B cell (primary cell): ENCODE results near the gene ENOPH1. TPM values are rescaled to one million over a fixed set of nuclear protein-coding genes. Genes with fewer than 3 reads are reported as not detected.
"Not testable (repeated sequence)": the region's sequence is repeated elsewhere in the genome, so short reads cannot be mapped to it uniquely, and the experiment has no call there.

Source experiments
- ATAC-seq: fragments of 200-7000 bp; cut with Tn5 transposase; one replicate; pipeline ENCODE4 v1.10.0; 2021; ENCODE audit warnings: low read depth, mild to moderate bottlenecking, moderate number of reproducible peaks, moderate library complexity
- CTCF ChIA-PET: fragments of 350-600 bp; sonication (Branson Sonifier 250); formaldehyde crosslinking; loops from one replicate; lab custom pipeline; 2021; ENCODE audit warnings: antibody characterized with exemption, inconsistent platforms; lab: Charles Lee
- POLR2A ChIA-PET: fragments of 350-600 bp; sonication (Branson Sonifier 250); formaldehyde crosslinking; loops from one replicate; lab custom pipeline; 2021; ENCODE audit warnings: antibody characterized with exemption; lab: Charles Lee
- DNase-seq: peaks from one replicate; pipeline ENCODE4 v3.0.0; 2013
- H2AFZ ChIP-seq: 2 replicates; pipeline ENCODE4 v1.6.1; 2012; ENCODE audit warnings: mild to moderate bottlenecking, low read depth, low read length; ENCODE audit not compliant: insufficient read depth, poor library complexity, severe bottlenecking
- H3K27ac ChIP-seq, 2 donors: 1 replicate in 1 of 2; 2 replicates in 1 of 2; pipeline ENCODE4 v1.5.1; 2012 to 2013; ENCODE audit warnings: low read length in 2 of 2, mild to moderate bottlenecking in 2 of 2, moderate library complexity in 1 of 2
- H3K27me3 ChIP-seq, 4 experiments: fragments of 200-600 bp in 1 of 4; sonication (generic) in 1 of 4; replicated peaks in 1 of 4; 1 replicate in 2 of 4; 2 replicates in 2 of 4; pipeline versions ENCODE4 v1.6.1 to v1.7.0; 2013 to 2016; ENCODE audit warnings: low read length in 3 of 4, mild to moderate bottlenecking in 2 of 4, mixed read lengths in 1 of 4, moderate library complexity in 1 of 4; ENCODE audit not compliant: insufficient read depth in 4 of 4, control insufficient read depth in 3 of 4; ENCODE audit errors: control extremely low read depth in 1 of 4
- H3K36me3 ChIP-seq, 2 experiments: replicated peaks in 1 of 2; 1 replicate in 1 of 2; 2 replicates in 1 of 2; pipeline versions ENCODE4 v1.6.1 to v1.7.1; 2013; ENCODE audit warnings: low read length in 1 of 2; ENCODE audit not compliant: insufficient read depth in 2 of 2, control insufficient read depth in 1 of 2; ENCODE audit errors: control extremely low read depth in 1 of 2, extremely low read depth in 1 of 2
- H3K4me1 ChIP-seq, 2 donors: fragments of 200-600 bp in 1 of 2; sonication (generic) in 1 of 2; 1 replicate in 1 of 2; 2 replicates in 1 of 2; pipeline versions ENCODE4 v1.5.1 to v1.6.1; 2013 to 2017; ENCODE audit warnings: low read length in 2 of 2; ENCODE audit not compliant: control insufficient read depth in 2 of 2, insufficient read depth in 2 of 2
- H3K4me2 ChIP-seq: replicated peaks from 2 replicates; pipeline ENCODE3; 2012; ENCODE audit warnings: mild to moderate bottlenecking, low read depth, low read length; ENCODE audit not compliant: poor library complexity, severe bottlenecking
- H3K4me3 ChIP-seq, 5 experiments: fragments of 200-600 bp in 1 of 5; sonication (generic) in 1 of 5; 1 replicate in 3 of 5; 2 replicates in 2 of 5; pipeline versions ENCODE4 v1.5.1 to v1.7.0; 2011 to 2016; ENCODE audit warnings: low read length in 4 of 5, mild to moderate bottlenecking in 4 of 5, low read depth in 2 of 5, control low read depth in 1 of 5, moderate library complexity in 1 of 5; ENCODE audit not compliant: insufficient read depth in 1 of 5; ENCODE audit errors: control extremely low read depth in 1 of 5, extremely low read depth in 1 of 5
- H3K79me2 ChIP-seq: fragments of 200-600 bp; sonication (generic); one replicate; pipeline ENCODE4 v1.6.0; 2016; ENCODE audit warnings: low read length; ENCODE audit not compliant: control insufficient read depth, insufficient read depth
- H3K9ac ChIP-seq: fragments of 200-600 bp; sonication (generic); 2 replicates; pipeline ENCODE4 v1.6.1; 2017; ENCODE audit warnings: mild to moderate bottlenecking, low read length, moderate library complexity
- H3K9me3 ChIP-seq, 3 donors: one replicate each; pipeline versions ENCODE4 v1.6.1 to v1.7.1; 2013; ENCODE audit warnings: low read length in 2 of 3; ENCODE audit not compliant: control insufficient read depth in 2 of 3, insufficient read depth in 1 of 3; ENCODE audit errors: control extremely low read depth in 1 of 3
- H4K20me1 ChIP-seq: 2 replicates; pipeline ENCODE4 v1.6.0; 2012; ENCODE audit warnings: mild to moderate bottlenecking, low read length; ENCODE audit not compliant: insufficient read depth, control insufficient read depth, poor library complexity, severe bottlenecking
- H3K27ac Mint-ChIP-seq: one replicate; pipeline ENCODE4 v1.8.0; 2021; ENCODE audit warnings: mixed read lengths
- H3K27me3 Mint-ChIP-seq: one replicate; pipeline ENCODE4 v1.8.0; 2021; ENCODE audit warnings: mixed read lengths
- H3K4me1 Mint-ChIP-seq: one replicate; pipeline ENCODE4 v1.8.0; 2021; ENCODE audit warnings: mixed read lengths
- H3K4me3 Mint-ChIP-seq: one replicate; pipeline ENCODE4 v1.8.0; 2021; ENCODE audit warnings: mixed read lengths
- H3K9me3 Mint-ChIP-seq: one replicate; pipeline ENCODE4 v1.8.0; 2022; ENCODE audit warnings: mixed read lengths; ENCODE audit not compliant: insufficient read depth
- CTCF ChIP-seq: fragments of 200-600 bp; IDR thresholded peaks from one replicate; pipeline ENCODE4 v1.8.0; 2022; ENCODE audit warnings: antibody characterized with exemption, mild to moderate bottlenecking
- EZH2 ChIP-seq: IDR thresholded peaks from 2 replicates; pipeline ENCODE4 v1.6.1; 2012; ENCODE audit warnings: borderline replicate concordance, low read depth, mild to moderate bottlenecking, moderate library complexity, low read length; ENCODE audit not compliant: insufficient read depth, poor library complexity, severe bottlenecking
- WGBS: methylation state at CpG from one replicate; pipeline ENCODE4 v1.1.5; 2013; ENCODE audit warnings: missing lambda C conversion rate; ENCODE audit not compliant: insufficient coverage; 5-methylcytosine and 5-hydroxymethylcytosine counted together
- intact Hi-C: fragments of 100-400 bp; cut with micrococcal nuclease; formaldehyde crosslinking; loops from one replicate; pipeline ENCODE4 v1.10.0; 2022
- polyA plus RNA-seq: library from polyadenylated mRNA; depleted of rRNA; stranded (reverse); fragments of >200 nt; gene quantifications from 2 replicates; pipeline ENCODE4 v1.2.3, GENCODE V29; 2012
- total RNA-seq, 2 donors: library from RNA; stranded (reverse); fragments of 120-200 nt in 1 of 2; gene quantifications; 1 replicate in 1 of 2; 2 replicates in 1 of 2; pipeline versions ENCODE4 v1.2.3 to v1.2.4, GENCODE V29; 2013 to 2022

Gene ENOPH1
- total and polyA plus RNA-seq, 2 donors (not counting 1 experiment from before 2014, with no cell fraction given), result 10.9 to 20.2 TPM

GRCh38 chr4:82402196-82402775 lies 28.1 kb upstream of the ENOPH1 start:
- H3K4me1 ChIP-seq, result peaks cover 0 to 8% of the 10 kb centered on the region in 2 donors
- no peaks in the 10 kb centered on the region for H3K9me3 ChIP-seq
- Mint-ChIP-seq H3K4me3 (no peak overlapping the region), H3K27me3 (peaks cover 3% of the 10 kb centered on the region), H3K27ac (no peak overlapping the region), H3K9me3 (no peaks in the 10 kb centered on the region), H3K4me1 (peaks cover 5% of the 10 kb centered on the region)
- no peaks in the 10 kb centered on the region for H4K20me1 ChIP-seq
- H2AFZ ChIP-seq, result no peak overlapping the region
- 97% methylated on average over 12 of the region's 17 CpGs for WGBS
- intact Hi-C loops, result no loop called here
- no peaks in the 10 kb centered on the region for H3K36me3 ChIP-seq
- no peak overlapping the region for H3K4me3 ChIP-seq
- POLR2A ChIA-PET, result no interaction called here
- H3K9ac ChIP-seq, result no peak overlapping the region
- no peak overlapping the region for H3K4me2 ChIP-seq
- ATAC-seq (no peak), DNase-seq (no peak)
- no peaks in the 10 kb centered on the region for H3K79me2 ChIP-seq
- H3K27ac ChIP-seq, result no peak overlapping the region
- CTCF ChIA-PET, result no interaction called here
- TF ChIP-seq CTCF (no peak), EZH2 (no peak)
- no peaks in the 10 kb centered on the region for H3K27me3 ChIP-seq

- no peak for DNase-seq
- Histone ChIP-seq H3K27me3 (no peaks in the 10 kb centered on the region), H3K79me2 (no peaks in the 10 kb centered on the region), H3K4me2 (no peak overlapping the region), H3K4me3 (no peak overlapping the region), H2AFZ (no peak overlapping the region), H3K4me1 (peaks cover 0 to under 1% of the 10 kb centered on the region in 2 donors), H3K9me3 (no peaks in the 10 kb centered on the region), H4K20me1 (no peaks in the 10 kb centered on the region), H3K27ac (no peak overlapping the region), H3K9ac (no peak overlapping the region), H3K36me3 (no peaks in the 10 kb centered on the region)
- no peak for TF ChIP-seq EZH2
- no peak overlapping the region for H3K4me3 Mint-ChIP-seq
- ChIA-PET CTCF (no interaction called here), POLR2A (no interaction called here)
- no peaks in the 10 kb centered on the region for H3K9me3 Mint-ChIP-seq
- H3K27me3 Mint-ChIP-seq, result peaks cover 3% of the 10 kb centered on the region
- no peaks in the 10 kb centered on the region for H3K4me1 Mint-ChIP-seq
- H3K27ac Mint-ChIP-seq, result no peak overlapping the region
- intact Hi-C loops, result no loop called here
- no CpG with 5 or more reads among the region's 1 CpG for WGBS
- ATAC-seq, result no peak
Measured at GRCh38 chr4:82403725-82404124, 26.7 kb upstream of the ENOPH1 start.

DNA sequence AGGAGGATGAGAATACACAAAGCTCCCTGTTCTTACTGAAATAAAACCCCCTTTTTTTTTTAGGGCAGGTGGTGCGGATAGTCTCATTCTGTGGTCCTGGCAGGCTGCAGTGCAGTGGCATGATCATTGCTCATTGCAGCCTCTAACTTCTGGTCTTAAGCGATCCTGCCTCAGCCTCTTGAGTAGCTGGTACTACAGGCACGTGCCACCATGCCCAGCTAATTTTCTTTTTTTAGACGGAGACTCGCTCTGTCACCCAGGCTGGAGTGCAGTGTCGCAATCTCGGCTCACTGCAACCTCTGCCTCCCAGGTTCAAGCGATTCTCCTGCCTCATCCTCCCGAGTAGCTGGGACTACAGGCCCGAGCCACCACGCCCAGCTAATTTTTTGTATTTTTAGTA lies 15.3 kb upstream of the ENOPH1 start:
- peaks cover 9 to 11% of the 10 kb centered on the region in 2 donors for H3K4me1 ChIP-seq
- H3K27me3 Mint-ChIP-seq, H3K79me2 ChIP-seq, intact Hi-C loops, H3K4me3 ChIP-seq, H3K9me3 Mint-ChIP-seq, H3K36me3 ChIP-seq, ATAC-seq, H2AFZ ChIP-seq, H3K4me2 ChIP-seq, DNase-seq, H3K27ac Mint-ChIP-seq, H3K9ac ChIP-seq, H3K27me3 ChIP-seq, H3K4me3 Mint-ChIP-seq, H3K27ac ChIP-seq, H3K9me3 ChIP-seq, H4K20me1 ChIP-seq: not testable (repeated sequence)
- H3K4me1 Mint-ChIP-seq, result peaks cover 16% of the 10 kb centered on the region
- 97% methylated on average over 9 of the region's 11 CpGs for WGBS
- POLR2A ChIA-PET, result interaction anchor here (0.6 kb wide), 1 partner anchor 50 kb away, joined by 4 read pairs; no protein-coding TSS in a partner anchor
- CTCF ChIA-PET, result interaction anchor here (0.6 to 2.7 kb wide), 2 partner anchors 14 to 1469 kb away, joined by 3 to 11 read pairs; no protein-coding TSS in a partner anchor
